Measurements from ENCODE around the gene MARCHF4. TPM values are rescaled to one million over a fixed set of nuclear protein-coding genes. Genes with fewer than 3 reads are reported as not detected.

The MARCHF4 gene
- total RNA-seq, 1 donor from 2014 or later: 2.2 TPM

GRCh38 chr2:216408426-216409290, 36.4 kb upstream of the MARCHF4 start:
- TF ChIP-seq, protein P1, sequence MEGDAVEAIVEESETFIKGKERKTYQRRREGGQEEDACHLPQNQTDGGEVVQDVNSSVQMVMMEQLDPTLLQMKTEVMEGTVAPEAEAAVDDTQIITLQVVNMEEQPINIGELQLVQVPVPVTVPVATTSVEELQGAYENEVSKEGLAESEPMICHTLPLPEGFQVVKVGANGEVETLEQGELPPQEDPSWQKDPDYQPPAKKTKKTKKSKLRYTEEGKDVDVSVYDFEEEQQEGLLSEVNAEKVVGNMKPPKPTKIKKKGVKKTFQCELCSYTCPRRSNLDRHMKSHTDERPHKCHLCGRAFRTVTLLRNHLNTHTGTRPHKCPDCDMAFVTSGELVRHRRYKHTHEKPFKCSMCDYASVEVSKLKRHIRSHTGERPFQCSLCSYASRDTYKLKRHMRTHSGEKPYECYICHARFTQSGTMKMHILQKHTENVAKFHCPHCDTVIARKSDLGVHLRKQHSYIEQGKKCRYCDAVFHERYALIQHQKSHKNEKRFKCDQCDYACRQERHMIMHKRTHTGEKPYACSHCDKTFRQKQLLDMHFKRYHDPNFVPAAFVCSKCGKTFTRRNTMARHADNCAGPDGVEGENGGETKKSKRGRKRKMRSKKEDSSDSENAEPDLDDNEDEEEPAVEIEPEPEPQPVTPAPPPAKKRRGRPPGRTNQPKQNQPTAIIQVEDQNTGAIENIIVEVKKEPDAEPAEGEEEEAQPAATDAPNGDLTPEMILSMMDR (IDR thresholded peaks at IDR 0.05; ENCODE audit: unreplicated experiment): no peak
- Mint-ChIP-seq H3K36me3 (ENCODE audit: insufficient read depth) (peaks cover 1% of the 10 kb centered on the region), H3K4me1 (ENCODE audit: low read depth) (peaks cover 3% of the 10 kb centered on the region), H3K27me3 (peaks cover 11% of the 10 kb centered on the region), H3K4me3 (ENCODE audit: low read depth) (no peak overlapping the region), H3K9me3 (ENCODE audit: low read depth) (no peaks in the 10 kb centered on the region), H3K27ac (peak overlapping the region; percentile 39)
- DNase-seq (ENCODE audit: low spot score, unreplicated experiment): no peak

DNA sequence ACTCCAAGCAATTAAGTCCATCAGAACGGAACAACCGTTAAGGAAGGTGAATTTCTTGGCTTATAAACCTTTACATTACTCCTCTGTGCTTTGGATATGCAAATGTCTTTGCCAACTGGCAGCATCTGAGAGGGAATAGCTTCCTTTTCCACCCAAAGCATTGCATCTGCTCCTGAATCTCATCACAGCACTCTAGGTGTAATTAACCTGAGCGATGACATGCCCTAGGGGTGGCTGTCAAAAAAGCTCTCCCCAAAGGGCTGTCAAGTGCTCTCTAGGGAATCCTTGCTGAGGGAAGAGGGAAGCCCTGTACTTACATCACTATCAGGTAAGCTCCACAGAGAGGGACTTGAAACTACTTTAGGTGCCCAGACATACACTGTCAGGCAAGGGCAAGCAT, 34.5 kb upstream of the MARCHF4 start:
- Mint-ChIP-seq H3K9me3 (ENCODE audit: low read depth) (no peaks in the 10 kb centered on the region), H3K27me3 (peaks cover 11% of the 10 kb centered on the region), H3K27ac (no peak overlapping the region), H3K4me1 (ENCODE audit: low read depth) (peaks cover 1% of the 10 kb centered on the region), H3K4me3 (ENCODE audit: low read depth) (no peak overlapping the region), H3K36me3 (ENCODE audit: insufficient read depth) (no peaks in the 10 kb centered on the region)
- DNase-seq (ENCODE audit: low spot score, unreplicated experiment): no peak
- TF ChIP-seq, protein P1 (IDR thresholded peaks at IDR 0.05; ENCODE audit: unreplicated experiment): no peak

GRCh38 chr2:216405588-216405987, 33.3 kb upstream of the MARCHF4 start:
- H3K36me3 Mint-ChIP-seq (ENCODE audit: insufficient read depth): no peaks in the 10 kb centered on the region

DNA sequence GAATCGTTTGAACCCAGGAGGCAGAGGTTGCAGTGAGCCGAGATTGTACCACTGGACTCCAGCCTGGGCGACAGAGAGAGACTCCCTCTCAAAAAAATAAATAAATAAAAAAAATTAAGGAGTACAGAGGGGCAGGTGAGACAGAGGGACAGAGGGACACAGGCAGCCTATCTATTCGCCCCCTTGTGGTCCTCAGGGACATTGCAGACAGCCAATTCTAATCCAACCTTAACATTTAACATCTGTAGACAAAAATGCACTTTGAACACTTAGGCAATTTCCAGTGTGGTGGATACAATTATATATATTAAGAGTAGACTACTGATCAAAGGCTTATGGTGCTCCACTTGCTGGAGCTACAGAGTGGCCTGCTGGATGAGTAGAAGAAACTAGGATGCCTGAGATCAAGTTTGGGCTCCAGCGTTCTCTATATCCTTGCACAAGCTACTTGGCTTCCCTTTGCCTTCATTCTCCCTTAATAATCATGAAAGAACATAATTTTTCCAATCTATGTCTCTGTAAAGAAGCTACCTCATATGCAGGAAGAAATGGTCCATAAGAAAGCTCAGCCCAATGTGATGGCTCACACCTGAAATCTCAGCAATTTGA, 31.8 kb upstream of the MARCHF4 start:
- H3K27me3 Mint-ChIP-seq: peaks cover 11% of the 10 kb centered on the region
- H3K27ac Mint-ChIP-seq: no peak overlapping the region
- peaks cover 1% of the 10 kb centered on the region for H3K4me1 Mint-ChIP-seq (ENCODE audit: low read depth)
- DNase-seq (ENCODE audit: low spot score, unreplicated experiment): no peak
- H3K36me3 Mint-ChIP-seq (ENCODE audit: insufficient read depth): no peaks in the 10 kb centered on the region
- no peak overlapping the region for H3K4me3 Mint-ChIP-seq (ENCODE audit: low read depth)
- H3K9me3 Mint-ChIP-seq (ENCODE audit: low read depth): no peaks in the 10 kb centered on the region
- TF ChIP-seq, protein P1 (IDR thresholded peaks at IDR 0.05; ENCODE audit: unreplicated experiment): peak; percentile 79

More at GRCh38 chr2:216405588-216405987, 33.3 kb upstream of the MARCHF4 start:
- DNase-seq (ENCODE audit: low spot score, unreplicated experiment): no peak
- peaks cover 11% of the 10 kb centered on the region for H3K27me3 Mint-ChIP-seq
- TF ChIP-seq, protein P1 (IDR thresholded peaks at IDR 0.05; ENCODE audit: unreplicated experiment): no peak
- H3K9me3 Mint-ChIP-seq (ENCODE audit: low read depth): no peaks in the 10 kb centered on the region
- H3K27ac Mint-ChIP-seq: no peak overlapping the region
- no peak overlapping the region for H3K4me3 Mint-ChIP-seq (ENCODE audit: low read depth)
- peaks cover 1% of the 10 kb centered on the region for H3K4me1 Mint-ChIP-seq (ENCODE audit: low read depth)

DNA sequence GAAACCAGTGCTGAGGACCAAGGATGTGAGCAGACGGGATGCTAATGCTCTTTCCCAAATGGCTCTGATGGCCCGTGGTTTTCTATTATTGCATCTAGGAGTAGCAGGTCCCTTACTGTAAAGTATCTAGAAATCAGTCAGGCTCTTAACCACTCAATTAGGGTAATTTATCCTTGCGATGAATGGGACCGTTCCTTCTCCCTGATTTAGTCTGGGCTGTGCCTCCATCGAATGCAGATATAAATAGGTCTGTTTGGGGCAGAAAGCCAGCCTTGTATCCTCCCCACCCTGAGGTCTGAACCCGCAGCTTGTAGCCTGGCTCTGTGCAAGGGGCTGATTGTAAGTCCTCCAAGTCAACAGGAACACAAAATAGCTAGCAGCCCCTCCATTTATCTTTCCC, 30.5 kb upstream of the MARCHF4 start:
- H3K27me3 Mint-ChIP-seq: peaks cover 9% of the 10 kb centered on the region
- no peaks in the 10 kb centered on the region for H3K4me1 Mint-ChIP-seq (ENCODE audit: low read depth)
- H3K9me3 Mint-ChIP-seq (ENCODE audit: low read depth): no peaks in the 10 kb centered on the region
- H3K36me3 Mint-ChIP-seq (ENCODE audit: insufficient read depth): no peaks in the 10 kb centered on the region
- H3K27ac Mint-ChIP-seq: no peak overlapping the region
- TF ChIP-seq, protein P1 (IDR thresholded peaks at IDR 0.05; ENCODE audit: unreplicated experiment): no peak
- no peak overlapping the region for H3K4me3 Mint-ChIP-seq (ENCODE audit: low read depth)
- no peak for DNase-seq (ENCODE audit: low spot score, unreplicated experiment)

All from progenitor cell of endocrine pancreas (in vitro differentiated cells).